K562 (cell line): ENCODE results near the gene SDR42E2. TPM values are rescaled to one million over a fixed set of nuclear protein-coding genes. Genes with fewer than 3 reads are reported as not detected.
"Not testable (repeated sequence)": the region's sequence is repeated elsewhere in the genome, so short reads cannot be mapped to it uniquely, and the experiment has no call there.

Experiments used
- HMGXB4 ChIP-seq: sonication (generic); formaldehyde crosslinking; IDR thresholded peaks from 2 replicates; pipeline ENCODE4 v1.8.1; 2023; ENCODE audit warnings: mild to moderate bottlenecking, missing genetic modification reagents
- IRF9 ChIP-seq: fragments of 450-650 bp; IDR thresholded peaks from 2 replicates; pipeline ENCODE4 v1.6.1; 2016; ENCODE audit warnings: missing biosample characterization, missing genetic modification characterization
- MLLT1 ChIP-seq, 2 experiments: fragments of 450-650 bp; IDR thresholded peaks; 2 replicates each; pipeline ENCODE4 v1.6.1; 2016
- ZBTB40 ChIP-seq, 2 experiments: fragments of 450-650 bp in 1 of 2; sonication (generic) in 1 of 2; formaldehyde crosslinking in 1 of 2; IDR thresholded peaks; 2 replicates each; pipeline versions ENCODE4 v1.7.1 to v1.9.0; 2016 to 2022; ENCODE audit warnings: inconsistent platforms in 1 of 2, mild to moderate bottlenecking in 1 of 2, missing genetic modification reagents in 1 of 2
- polyA plus RNA-seq, 8 experiments: library from polyadenylated mRNA; depleted of rRNA in 4 of 8; stranded (reverse) in 5 of 8; unstranded in 3 of 8; fragments of >200 nt; fragmentation: Nextera tagmentation in 2 of 8; fragmentation: Illumina TruSeq in 1 of 8; extraction: Ambion mirVana in 2 of 8; extraction: Trizol in 1 of 8; gene quantifications; 2 replicates each; pipeline versions ENCODE4 v1.2.1 to v1.2.3, GENCODE V29; 2011 to 2014; ENCODE audit warnings: inconsistent platforms in 1 of 8, missing spikeins in 1 of 8
- total RNA-seq, 7 experiments: library from RNA; depleted of rRNA in 6 of 7; stranded (reverse); fragments of >200 nt in 6 of 7; fragmentation: Illumina TruSeq in 2 of 7; extraction: Trizol in 2 of 7; gene quantifications; 2 replicates each; pipeline versions ENCODE4 v1.2.1 to v1.2.3, GENCODE V29; 2011 to 2021; ENCODE audit warnings: low replicate concordance in 1 of 7

SDR42E2 gene
- total and polyA plus RNA-seq, 9 of the 15 experiments (the other 6 are each of a cell fraction or from before 2014, with no cell fraction given) = 0.03 to 0.07 (median 0.04) TPM; not detected in 4

GRCh38 chr16:22196559-22197168, 34.4 kb downstream of the SDR42E2 start (continued):
- TF ChIP-seq MLLT1 (IDR thresholded peaks at IDR 0.05) (0 out of 4 replicates have a peak, but pooled peaks of 1 of the 2 experiments have one; percentile 8), IRF9 (tag) (0 out of 2 replicates have a peak, but pooled peaks have one; percentile 24), HMGXB4 (CRISPR knock-in tag) (peak; percentile 17; the same call in 1 of the 2 replicates), ZBTB40 (IDR thresholded peaks at IDR 0.05) (peak; percentile 31; the same call in 1 of the 2 replicates)
- not testable (repeated sequence) for TF ChIP-seq ZBTB40 (CRISPR knock-in tag; IDR thresholded peaks at IDR 0.05)
